ENCODE data around the gene DDX21.

Gene DDX21

GRCh38 chr10:69025370-69025896, 69.5 kb downstream of the DDX21 start:
- no peak overlapping the region for H3K9ac ChIP-seq (ENCODE audit: low read length)
- H3K27me3 ChIP-seq (ENCODE audit: control insufficient read depth, insufficient read depth, low read length), result no peaks in the 10 kb centered on the region
- no peaks in the 10 kb centered on the region for H3K9me3 ChIP-seq (ENCODE audit: control insufficient read depth, low read length)
- no peaks in the 10 kb centered on the region for H3K4me1 ChIP-seq (ENCODE audit: control insufficient read depth, insufficient read depth, low read length)
- no peaks in the 10 kb centered on the region for H3K36me3 ChIP-seq (ENCODE audit: control insufficient read depth, insufficient read depth, low read length)
- H3K4me3 ChIP-seq (ENCODE audit: low read length), result no peak overlapping the region

GRCh38 chr10:69033256-69033655, 77.3 kb downstream of the DDX21 start:
- H3K9ac ChIP-seq (ENCODE audit: low read length), result no peak overlapping the region
- H3K9me3 ChIP-seq (ENCODE audit: control insufficient read depth, low read length), result no peaks in the 10 kb centered on the region
- no peaks in the 10 kb centered on the region for H3K4me1 ChIP-seq (ENCODE audit: control insufficient read depth, insufficient read depth, low read length)
- no peaks in the 10 kb centered on the region for H3K36me3 ChIP-seq (ENCODE audit: control insufficient read depth, insufficient read depth, low read length)
- no peaks in the 10 kb centered on the region for H3K27me3 ChIP-seq (ENCODE audit: control insufficient read depth, insufficient read depth, low read length)
- H3K4me3 ChIP-seq (ENCODE audit: low read length), result no peak overlapping the region
